NK-92 (cell line): ENCODE data around the gene ABCA6.
"Not testable (repeated sequence)": the region's sequence is repeated elsewhere in the genome, so short reads cannot be mapped to it uniquely, and the experiment has no call there.

Experiments
- DNase-seq: peaks from one replicate; lab custom pipeline; 2025; ENCODE audit not compliant: unreplicated experiment; lab: John Stamatoyannopoulos, UW

Gene ABCA6

GRCh38 chr17:69141431-69142174, at the start of gene ABCA6:
TSS of gene ABCA6 (minus strand) at chr17:69141895. CDS start at chr17:69140703, 1,192 bp downstream.
- no peak for DNase-seq

GRCh38 chr17:69188796-69189195, 47.1 kb upstream of the ABCA6 start:
- DNase-seq: no peak

- no peak for DNase-seq
Observed at GRCh38 chr17:69188064-69188463, 46.4 kb upstream of the ABCA6 start.

- DNase-seq: no peak
Observed at GRCh38 chr17:69187294-69187693, 45.6 kb upstream of the ABCA6 start.

- no peak for DNase-seq
Observed at GRCh38 chr17:69179227-69179952, 37.7 kb upstream of the ABCA6 start.

GRCh38 chr17:69176457-69176795, 34.7 kb upstream of the ABCA6 start:
- DNase-seq: no peak

GRCh38 chr17:69175625-69176456, 34.1 kb upstream of the ABCA6 start:
- DNase-seq: no peak

GRCh38 chr17:69175262-69175624, 33.5 kb upstream of the ABCA6 start:
- no peak for DNase-seq

GRCh38 chr17:69173118-69173517, 31.4 kb upstream of the ABCA6 start:
- no peak for DNase-seq

GRCh38 chr17:69170377-69170776, 28.7 kb upstream of the ABCA6 start:
- no peak for DNase-seq

- not testable (repeated sequence) for DNase-seq
Observed at GRCh38 chr17:69168642-69169041, 26.9 kb upstream of the ABCA6 start.

GRCh38 chr17:69166957-69167356, 25.3 kb upstream of the ABCA6 start:
- DNase-seq: no peak

- DNase-seq: no peak
Observed at GRCh38 chr17:69164206-69164605, 22.5 kb upstream of the ABCA6 start.

GRCh38 chr17:69159418-69159817, 17.7 kb upstream of the ABCA6 start:
- DNase-seq: no peak

- DNase-seq: no peak
Observed at GRCh38 chr17:69154267-69154666, 12.6 kb upstream of the ABCA6 start.

- DNase-seq: no peak
Observed at GRCh38 chr17:69150333-69150732, 8.6 kb upstream of the ABCA6 start.

- DNase-seq: no peak
Observed at GRCh38 chr17:69147460-69147859, 5.8 kb upstream of the ABCA6 start.

GRCh38 chr17:69144331-69145255, 2.9 kb upstream of the ABCA6 start:
- no peak for DNase-seq

- no peak for DNase-seq
Observed at GRCh38 chr17:69143683-69144231, 2.1 kb upstream of the ABCA6 start.

GRCh38 chr17:69143151-69143550, 1.5 kb upstream of the ABCA6 start:
- DNase-seq: no peak
